GM21367 (cell line): ENCODE results near the gene SMIM35.
"Not testable (repeated sequence)": the region's sequence is repeated elsewhere in the genome, so short reads cannot be mapped to it uniquely, and the experiment has no call there.

Experiments used
- ATAC-seq: cut with Tn5 transposase; IDR thresholded peaks from one replicate; pipeline ENCODE4 v1.9.1; 2021; ENCODE audit not compliant: unreplicated experiment

The SMIM35 gene

GRCh38 chr11:118082880-118083552, 3.7 kb downstream of the SMIM35 start:
- ATAC-seq = no peak

- ATAC-seq = no peak
Measured at GRCh38 chr11:118081241-118081958, 5.4 kb downstream of the SMIM35 start.

GRCh38 chr11:118080296-118080695, 6.5 kb downstream of the SMIM35 start:
- no peak for ATAC-seq

GRCh38 chr11:118079491-118079890, 7.3 kb downstream of the SMIM35 start:
- ATAC-seq = no peak

GRCh38 chr11:118078911-118079411, 7.8 kb downstream of the SMIM35 start:
- ATAC-seq = no peak

GRCh38 chr11:118076754-118077281, 9.9 kb downstream of the SMIM35 start, which contains the start of gene TMPRSS4:
TMPRSS4 (plus strand) TSS chr11:118077078; CDS start chr11:118077303, 225 bp downstream.
- no peak for ATAC-seq

- ATAC-seq = no peak
Measured at GRCh38 chr11:118074785-118075184, 12.0 kb downstream of the SMIM35 start.

GRCh38 chr11:118074091-118074685, 12.6 kb downstream of the SMIM35 start:
- ATAC-seq = no peak

DNA sequence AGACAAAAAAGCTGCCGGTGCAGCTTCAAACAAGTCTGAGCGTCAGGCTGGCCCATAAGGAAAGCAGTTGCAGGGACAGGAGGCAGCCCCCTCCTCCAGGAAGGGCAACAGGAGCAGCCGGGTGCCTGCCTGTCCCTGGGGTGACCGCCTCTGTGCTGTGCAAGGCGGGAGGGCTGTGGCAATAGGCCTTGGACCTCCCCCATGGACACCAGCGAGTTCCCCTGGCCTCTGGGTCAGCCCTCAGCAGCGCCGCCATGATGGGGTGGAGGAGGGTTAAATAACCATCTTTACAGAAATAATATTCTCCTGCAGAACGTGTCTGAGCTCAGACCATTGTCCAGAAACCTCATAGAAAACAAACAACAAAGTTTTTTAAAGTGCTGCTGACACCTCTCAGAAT, 13.2 kb downstream of the SMIM35 start:
- no peak for ATAC-seq

DNA sequence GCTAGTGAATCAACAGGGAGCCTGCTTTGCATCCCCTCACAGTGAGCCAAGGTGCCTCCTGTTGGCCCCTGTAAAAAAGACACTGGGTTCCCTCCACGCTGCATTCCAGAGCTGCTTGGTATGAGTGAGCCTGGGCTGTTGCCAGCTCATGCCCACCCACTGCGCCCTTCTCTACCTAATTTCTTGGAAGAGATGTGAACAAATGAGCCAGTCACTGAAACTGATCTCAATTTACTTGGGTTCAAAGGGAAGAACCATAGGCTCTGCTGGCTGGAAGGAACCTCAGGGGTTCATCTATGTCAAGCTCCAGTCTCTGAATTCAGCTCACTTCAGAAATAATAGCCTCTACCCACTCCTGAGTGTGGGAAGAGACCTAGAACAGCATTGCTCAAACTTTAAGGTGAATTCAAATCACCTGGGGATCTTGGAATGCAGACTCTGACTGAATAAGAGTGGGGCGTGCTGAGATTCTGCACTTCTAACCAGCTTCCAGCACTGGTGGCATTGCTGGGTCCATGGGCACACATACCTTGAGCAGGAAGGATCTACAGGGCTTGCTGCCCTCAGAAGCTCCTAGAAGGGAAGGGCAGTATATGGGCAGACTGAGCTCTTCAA, 15.2 kb downstream of the SMIM35 start:
- no peak for ATAC-seq

DNA sequence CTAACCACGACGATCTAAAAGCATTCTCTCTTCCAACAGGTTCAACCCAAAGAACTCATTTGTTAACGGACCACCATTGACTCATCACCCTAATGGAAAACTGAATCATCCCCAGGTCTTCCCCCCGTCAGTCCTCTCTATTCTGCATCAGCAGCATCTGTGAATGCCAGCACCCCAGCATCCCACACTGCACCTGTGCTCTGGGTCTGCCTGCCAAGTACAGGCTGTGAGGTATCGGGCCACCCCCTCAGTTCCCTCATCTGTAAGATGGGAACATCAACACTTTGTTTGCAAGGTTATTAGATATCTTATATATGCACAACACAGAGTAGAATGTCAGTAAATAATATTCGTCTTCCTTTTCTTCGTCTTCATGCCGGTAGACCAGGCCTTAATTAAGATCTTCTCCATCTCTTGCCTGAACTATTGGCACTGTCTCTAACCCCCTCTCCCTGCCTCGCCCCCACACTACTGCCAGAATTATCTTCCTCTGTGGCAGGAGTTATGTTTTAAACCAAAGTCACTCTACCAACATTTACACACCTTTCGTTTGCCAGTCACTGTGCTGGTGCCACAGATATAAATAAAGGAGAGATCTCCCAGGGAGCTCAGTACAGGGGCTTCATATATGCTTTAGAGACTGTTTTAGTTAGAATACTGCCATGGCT, 17.7 kb downstream of the SMIM35 start:
- no peak for ATAC-seq

GRCh38 chr11:118068206-118068944, 18.4 kb downstream of the SMIM35 start:
- no peak for ATAC-seq

DNA sequence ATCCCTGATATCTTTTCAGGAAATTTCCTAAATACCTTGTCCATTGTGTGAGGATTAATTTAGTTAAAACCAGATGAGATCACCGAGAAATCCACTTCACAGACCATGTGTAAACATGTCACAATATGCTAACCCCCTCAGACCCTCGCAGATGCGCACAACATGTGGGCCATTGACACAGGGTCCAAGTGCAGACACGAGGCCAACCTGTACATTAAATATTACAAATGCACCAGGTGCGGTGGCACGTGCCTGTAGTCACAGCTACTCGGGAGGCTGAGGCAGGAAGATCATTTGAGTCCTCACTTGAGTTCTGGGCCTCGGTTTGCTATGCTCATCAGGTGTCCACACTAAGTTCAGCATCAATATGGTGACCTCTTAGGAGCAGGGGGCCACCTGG, 19.8 kb downstream of the SMIM35 start:
- ATAC-seq = no peak

DNA sequence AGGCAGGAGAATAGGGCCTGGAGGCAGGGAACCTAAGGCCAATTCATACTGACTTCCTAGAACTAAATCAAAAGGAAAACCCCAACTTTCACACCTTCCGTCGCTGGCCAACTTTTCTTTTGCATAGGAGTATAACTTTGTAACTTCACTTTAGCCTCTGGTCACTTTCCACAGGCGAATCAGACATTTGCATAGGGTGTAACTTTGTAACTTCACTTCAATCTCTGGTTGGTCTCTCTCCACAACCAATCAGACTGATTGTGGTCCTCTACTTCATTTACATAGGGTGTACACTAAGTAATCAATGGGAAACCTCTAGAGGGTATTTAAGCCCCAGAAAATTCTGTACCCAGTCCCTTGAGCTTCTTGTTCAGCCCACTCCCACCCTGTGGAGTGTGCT, 21.4 kb downstream of the SMIM35 start:
- ATAC-seq = no peak

GRCh38 chr11:118064956-118065355, 21.8 kb downstream of the SMIM35 start:
- ATAC-seq = no peak

GRCh38 chr11:118062631-118063030, 24.1 kb downstream of the SMIM35 start:
- not testable (repeated sequence) for ATAC-seq

GRCh38 chr11:118062181-118062580, 24.6 kb downstream of the SMIM35 start:
- ATAC-seq = not testable (repeated sequence)

DNA sequence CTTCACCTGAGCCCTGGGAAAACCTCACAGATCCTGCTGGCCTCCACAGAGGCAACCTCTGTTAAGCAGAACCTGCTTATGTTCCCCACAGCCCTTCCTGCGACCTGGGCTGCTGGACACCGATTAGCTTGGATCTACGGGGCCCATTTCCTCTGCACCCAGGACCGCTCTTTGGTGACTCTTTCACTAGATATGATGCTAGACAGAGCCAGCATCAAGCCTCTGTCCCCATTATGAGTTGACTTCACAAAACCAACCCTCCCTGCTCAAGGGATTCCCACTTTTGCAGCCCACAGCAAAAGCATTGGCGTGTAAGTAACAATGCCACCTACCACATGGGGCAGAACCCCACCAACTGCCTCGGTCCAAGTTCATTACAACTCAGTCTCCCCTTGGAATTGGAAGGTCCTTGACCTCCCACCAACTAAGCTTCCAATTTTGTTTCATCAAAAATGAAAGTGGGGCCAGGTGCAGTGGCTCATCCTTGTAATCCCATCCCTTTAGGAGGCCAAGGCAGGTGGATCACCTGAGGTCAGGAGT, 25.1 kb downstream of the SMIM35 start:
- no peak for ATAC-seq

GRCh38 chr11:118060869-118061268, 25.9 kb downstream of the SMIM35 start:
- ATAC-seq = no peak
